H1 (cell line): ENCODE results near the gene TSPAN9. TPM values are rescaled to one million over a fixed set of nuclear protein-coding genes. Genes with fewer than 3 reads are reported as not detected.

Source experiments
- CTCF ChIA-PET: fragments of 300-600 bp; sonication (Branson Sonifier 250); formaldehyde crosslinking; loops from one replicate; lab custom pipeline; 2021; ENCODE audit not compliant: partially characterized antibody; lab: Charles Lee
- POLR2A ChIA-PET: fragments of 300-600 bp; sonication (Branson Sonifier 250); formaldehyde crosslinking; loops from one replicate; lab custom pipeline; 2021; ENCODE audit warnings: inconsistent platforms; ENCODE audit not compliant: partially characterized antibody; lab: Charles Lee
- DNase-seq, 2 experiments: peaks; one replicate each; pipeline versions ENCODE4 v3.0.0 to v3.0.0-alpha.2; 2010 to 2022; ENCODE audit warnings: low spot score in 2 of 2, low read depth in 1 of 2, mixed read lengths in 1 of 2
- FAIRE-seq: peaks from 2 replicates; lab custom pipeline; 2011; peaks lifted over from hg19 to GRCh38; lab: Jason Lieb, UNC
- H2AFZ ChIP-seq: 2 replicates; pipeline ENCODE4 v1.8.1; 2012; ENCODE audit warnings: low read length, inconsistent platforms
- H2AK5ac ChIP-seq: 2 replicates; pipeline ENCODE4 v1.6.1; 2013; ENCODE audit warnings: low read depth, low read length
- H2BK120ac ChIP-seq: replicated peaks from 2 replicates; pipeline ENCODE3; 2013; ENCODE audit warnings: low read depth, low read length, inconsistent platforms
- H2BK12ac ChIP-seq: 2 replicates; pipeline ENCODE4 v1.6.1; 2013; ENCODE audit warnings: low read depth, low read length
- H2BK15ac ChIP-seq: 2 replicates; pipeline ENCODE4 v1.6.1; 2013; ENCODE audit warnings: low read length
- H2BK20ac ChIP-seq: 2 replicates; pipeline ENCODE4 v1.6.1; 2013; ENCODE audit warnings: low read length
- H2BK5ac ChIP-seq: 2 replicates; pipeline ENCODE4 v1.6.1; 2013; ENCODE audit warnings: low read depth, low read length
- H3K14ac ChIP-seq: 2 replicates; pipeline ENCODE4 v1.6.1; 2013; ENCODE audit warnings: inconsistent platforms; ENCODE audit not compliant: insufficient read length
- H3K18ac ChIP-seq: 2 replicates; pipeline ENCODE4 v1.6.1; 2013; ENCODE audit warnings: low read length; ENCODE audit errors: extremely low read depth
- H3K23ac ChIP-seq: 2 replicates; pipeline ENCODE4 v1.6.1; 2013; ENCODE audit warnings: inconsistent platforms; ENCODE audit not compliant: insufficient read length
- H3K23me2 ChIP-seq: 2 replicates; pipeline ENCODE4 v1.6.1; 2013; ENCODE audit warnings: low read depth, low read length
- H3K27ac ChIP-seq: 2 replicates; pipeline ENCODE4 v1.6.1; 2011; ENCODE audit warnings: low read depth, low read length, inconsistent platforms
- H3K27me3 ChIP-seq, 4 experiments: replicated peaks in 1 of 4; 1 replicate in 1 of 4; 2 replicates in 3 of 4; pipeline versions ENCODE4 v1.6.1 to v1.8.1; 2011 to 2013; ENCODE audit warnings: low read length in 3 of 4, mild to moderate bottlenecking in 3 of 4, inconsistent platforms in 2 of 4, mixed read lengths in 2 of 4, moderate library complexity in 1 of 4; ENCODE audit not compliant: control insufficient read depth in 3 of 4, insufficient read depth in 3 of 4; ENCODE audit errors: extremely low read depth in 1 of 4
- H3K36me3 ChIP-seq, 4 experiments: 2 replicates each; pipeline versions ENCODE4 v1.6.1 to v1.8.1; 2011 to 2013; ENCODE audit warnings: mild to moderate bottlenecking in 4 of 4, low read length in 3 of 4, moderate library complexity in 2 of 4, control low read depth in 1 of 4, inconsistent platforms in 1 of 4; ENCODE audit not compliant: insufficient read depth in 4 of 4, control insufficient read depth in 2 of 4
- H3K4ac ChIP-seq: replicated peaks from 2 replicates; pipeline ENCODE3; 2013; ENCODE audit warnings: low read length, low read depth, mixed read lengths, inconsistent platforms; ENCODE audit not compliant: insufficient read length
- H3K4me1 ChIP-seq, 4 experiments: replicated peaks in 1 of 4; 1 replicate in 1 of 4; 2 replicates in 3 of 4; pipeline versions ENCODE4 v1.6.1 to v1.8.1; 2011 to 2013; ENCODE audit warnings: low read length in 3 of 4, inconsistent platforms in 2 of 4, mixed read lengths in 1 of 4; ENCODE audit not compliant: insufficient read depth in 4 of 4, control insufficient read depth in 3 of 4
- H3K4me2 ChIP-seq, 2 experiments: 2 replicates each; pipeline versions ENCODE4 v1.6.1 to v1.8.1; 2011 to 2013; ENCODE audit warnings: low read depth in 2 of 2, low read length in 2 of 2, control low read depth in 1 of 2, inconsistent platforms in 1 of 2, mild to moderate bottlenecking in 1 of 2; ENCODE audit not compliant: insufficient read depth in 1 of 2
- H3K4me3 ChIP-seq, 4 experiments: fragments of 200-600, 300-600 bp in 1 of 4; sonication (generic), shearing (Covaris generic), sonication (Bioruptor Twin) in 1 of 4; 2 replicates each; pipeline versions ENCODE4 v1.5.1 to v1.8.1; 2011 to 2016; ENCODE audit warnings: low read length in 4 of 4, low read depth in 3 of 4, control low read depth in 2 of 4, inconsistent platforms in 2 of 4, mild to moderate bottlenecking in 2 of 4, mixed read lengths in 1 of 4, moderate library complexity in 1 of 4; ENCODE audit not compliant: insufficient read depth in 2 of 4; ENCODE audit errors: extremely low read depth in 1 of 4
- H3K56ac ChIP-seq: replicated peaks from 2 replicates; pipeline ENCODE3; 2013; ENCODE audit warnings: low read depth, mild to moderate bottlenecking, mixed read lengths, low read length, inconsistent platforms; ENCODE audit not compliant: insufficient read length
- H3K79me1 ChIP-seq: 2 replicates; pipeline ENCODE4 v1.6.1; 2013; ENCODE audit warnings: low read depth, low read length, control low read depth
- H3K79me2 ChIP-seq, 2 experiments: 2 replicates each; pipeline versions ENCODE4 v1.6.1 to v1.8.1; 2012 to 2013; ENCODE audit warnings: low read length in 2 of 2, mild to moderate bottlenecking in 2 of 2, inconsistent platforms in 1 of 2; ENCODE audit not compliant: insufficient read depth in 2 of 2, control insufficient read depth in 1 of 2
- H3K9ac ChIP-seq, 4 experiments: replicated peaks in 1 of 4; 1 replicate in 1 of 4; 2 replicates in 3 of 4; pipeline versions ENCODE4 v1.6.1 to v1.8.1; 2011 to 2013; ENCODE audit warnings: low read depth in 3 of 4, low read length in 3 of 4, control low read depth in 2 of 4, mild to moderate bottlenecking in 2 of 4, moderate library complexity in 2 of 4, inconsistent platforms in 1 of 4; ENCODE audit errors: extremely low read depth in 1 of 4
- H3K9me3 ChIP-seq, 2 experiments: 2 replicates each; pipeline versions ENCODE4 v1.6.1 to v1.8.1; 2012 to 2013; ENCODE audit warnings: mild to moderate bottlenecking in 2 of 2, moderate library complexity in 2 of 2, control low read depth in 1 of 2, inconsistent platforms in 1 of 2, low read depth in 1 of 2, low read length in 1 of 2, mixed read lengths in 1 of 2; ENCODE audit not compliant: insufficient read depth in 2 of 2
- H4K20me1 ChIP-seq, 2 experiments: replicated peaks in 1 of 2; 2 replicates each; pipeline versions ENCODE3 to v1.8.1; 2011 to 2013; ENCODE audit warnings: inconsistent platforms in 2 of 2, low read length in 2 of 2, mild to moderate bottlenecking in 1 of 2; ENCODE audit not compliant: insufficient read depth in 2 of 2, control insufficient read depth in 1 of 2
- H4K5ac ChIP-seq: 2 replicates; pipeline ENCODE4 v1.6.1; 2013; ENCODE audit warnings: low read length, low read depth, mixed read lengths, inconsistent platforms; ENCODE audit not compliant: insufficient read length
- H4K8ac ChIP-seq: 2 replicates; pipeline ENCODE4 v1.8.0; 2013; ENCODE audit warnings: mild to moderate bottlenecking, moderate library complexity, low read length, inconsistent platforms; ENCODE audit not compliant: insufficient read depth; ENCODE audit errors: extremely low read depth
- H4K91ac ChIP-seq: replicated peaks from 2 replicates; pipeline ENCODE3; 2013; ENCODE audit warnings: low read length, mixed read lengths, inconsistent platforms; ENCODE audit not compliant: insufficient read length
- CBX8 ChIP-seq: fragments of 300-800, 300-1000 bp; sonication (generic); IDR thresholded peaks from 2 replicates; pipeline ENCODE4 v1.7.1; 2016; ENCODE audit warnings: low read depth, low read length, borderline replicate concordance
- PHF8 ChIP-seq: fragments of 200-600 bp; sonication (generic); conservative IDR thresholded peaks from 2 replicates; pipeline ENCODE4 v1.7.1; 2012; ENCODE audit warnings: low read depth, mild to moderate bottlenecking, inconsistent platforms, low read length, moderate library complexity
- TAF7 ChIP-seq: optimal IDR thresholded peaks from 2 replicates; pipeline ENCODE3; 2011; ENCODE audit warnings: low read depth, mild to moderate bottlenecking, inconsistent platforms, low read length, moderate library complexity, borderline replicate concordance
- WGBS, 2 experiments: shearing (Covaris generic) in 1 of 2; methylation state at CpG; one replicate each; pipeline versions ENCODE4 v1.1.6 to v1.1.7; 2013 to 2015; ENCODE audit warnings: low lambda C conversion rate in 2 of 2, mixed read lengths in 2 of 2, inconsistent platforms in 1 of 2, low coverage in 1 of 2, missing lambda C conversion rate in 1 of 2; ENCODE audit not compliant: insufficient replicate concordance in 2 of 2, insufficient coverage in 1 of 2, insufficient read length in 1 of 2; ENCODE audit errors: extremely low coverage in 1 of 2, missing lambda C conversion rate in 1 of 2; 5-methylcytosine and 5-hydroxymethylcytosine counted together
- polyA plus RNA-seq, 7 experiments: library from polyadenylated mRNA; depleted of rRNA in 3 of 7; stranded (reverse) in 5 of 7; unstranded in 2 of 7; fragments of >200 nt in 5 of 7; fragments of 200-250 nt in 2 of 7; gene quantifications; 1 replicate in 5 of 7; 2 replicates in 1 of 7; 4 replicates in 1 of 7; pipeline versions ENCODE4 v1.2.1 to v1.2.3, GENCODE V29; 2011 to 2013; ENCODE audit warnings: missing spikeins in 2 of 7, mixed read lengths in 2 of 7
- total RNA-seq: library from RNA; stranded (reverse); fragmentation: NEBNext Ultra II Directional; extraction: Animal tissue kit (Norgen Biotek cat#: 25700); gene quantifications from 2 replicates; pipeline ENCODE4 v1.2.1, GENCODE V29; 2021

TSPAN9 gene
- total and polyA plus RNA-seq, 2 of the 8 experiments (the other 6 are each of a cell fraction or from before 2014, with no cell fraction given): 11.5 to 29.1 TPM

DNA sequence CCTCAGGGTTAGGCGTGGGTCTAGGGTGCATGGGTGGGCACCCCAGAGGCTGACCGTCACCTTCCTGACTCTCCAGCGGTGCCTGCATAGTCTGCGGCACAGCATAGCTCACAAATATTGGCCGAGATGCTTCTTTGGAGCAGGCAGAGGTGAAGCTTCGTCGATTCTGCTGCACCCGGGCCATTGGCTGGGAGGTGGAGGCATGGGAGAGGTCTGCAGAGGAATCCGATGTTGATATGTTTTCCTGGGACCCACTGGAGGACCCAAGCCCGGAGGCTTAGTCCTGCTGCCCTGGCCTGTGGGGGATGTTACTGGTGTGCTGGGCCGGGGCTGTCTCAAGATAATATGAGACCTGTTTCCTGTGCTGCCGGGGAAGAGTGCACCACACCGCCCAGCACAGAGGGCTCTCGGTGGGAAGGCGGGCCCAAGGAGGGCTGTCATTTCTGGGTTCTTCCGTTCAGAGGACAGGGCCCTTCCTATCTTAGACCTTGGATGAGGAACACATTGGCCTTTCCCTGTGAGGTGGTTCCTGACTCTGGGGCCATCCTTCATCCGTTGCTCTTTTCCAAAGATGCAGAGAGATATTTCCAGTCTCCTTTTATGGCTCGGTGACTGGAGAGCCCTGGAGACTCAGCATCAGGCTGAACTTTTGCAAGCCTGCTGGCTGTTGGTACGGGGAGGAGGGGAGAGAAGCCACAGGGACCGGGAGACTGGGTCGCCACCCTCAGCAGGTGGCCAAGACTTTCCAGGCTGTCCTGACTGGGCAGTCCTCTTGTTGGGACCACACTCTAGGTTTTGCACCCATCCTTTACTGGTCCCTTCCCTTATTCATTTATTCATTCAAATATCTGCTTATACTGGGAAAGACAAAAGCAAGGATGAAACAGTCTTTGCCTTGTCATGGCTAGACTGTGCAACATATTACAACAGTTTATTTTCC lies 143.5 kb downstream of the TSPAN9 start:
- no peak overlapping the region for H2BK20ac ChIP-seq
- H3K18ac ChIP-seq: no peak overlapping the region
- peaks cover 2% of the 10 kb centered on the region; the same call in 1 of the 2 replicates for H3K79me1 ChIP-seq
- H3K4ac ChIP-seq: no peak overlapping the region
- H4K5ac ChIP-seq: no peak overlapping the region
- H2BK120ac ChIP-seq: no peak overlapping the region
- H3K23me2 ChIP-seq: no peaks in the 10 kb centered on the region
- POLR2A ChIA-PET: interaction anchor here (1.1 kb wide), 1 partner anchor 41 kb away, joined by 3 read pairs; no protein-coding TSS in a partner anchor
- no peak for TF ChIP-seq PHF8
- no peak for TF ChIP-seq CBX8
- no peak for TF ChIP-seq TAF7
- no peak overlapping the region for H3K27ac ChIP-seq
- CTCF ChIA-PET: interaction anchor here (0.7 to 12.3 kb wide), 8 partner anchors 14 to 308 kb away, joined by 3 to 110 read pairs (median 4); no protein-coding TSS in a partner anchor
- H2BK5ac ChIP-seq: 0 out of 2 replicates have a peak overlapping the region, but pooled peaks have one; percentile 21
- no peak overlapping the region for H4K91ac ChIP-seq
- H2AFZ ChIP-seq: no peak overlapping the region
- no peak overlapping the region for H2AK5ac ChIP-seq
- H3K27me3 ChIP-seq: no peaks in the 10 kb centered on the region
- 87% methylated on average over 21 of the region's 21 CpGs; no CpG with 5 or more reads in 1 of the 2 experiments for WGBS, 2 experiments
- H3K23ac ChIP-seq: no peak overlapping the region
- H3K9me3 ChIP-seq: no peaks in the 10 kb centered on the region
- no peak overlapping the region for H3K4me2 ChIP-seq
- H3K4me1 ChIP-seq: peaks cover 0 to 1% (median 0%) of the 10 kb centered on the region in 4 experiments; a peak in 1 of 7 replicates
- peaks cover 0 to 6% of the 10 kb centered on the region in 2 experiments for H4K20me1 ChIP-seq
- no peak overlapping the region for H2BK12ac ChIP-seq
- no peak overlapping the region for H3K4me3 ChIP-seq
- H3K79me2 ChIP-seq: no peaks in the 10 kb centered on the region
- H3K9ac ChIP-seq: no peak overlapping the region
- H3K14ac ChIP-seq: no peak overlapping the region
- H2BK15ac ChIP-seq: no peak overlapping the region
- DNase-seq: no peak
- no peak overlapping the region for H3K56ac ChIP-seq
- FAIRE-seq: no peak
- H4K8ac ChIP-seq: peak overlapping the region; percentile 69; the same call in 1 of the 2 replicates
- no peaks in the 10 kb centered on the region for H3K36me3 ChIP-seq
